Right ventricle myocardium inferior (tissue), 1 donor: Measurements from ENCODE around the gene MRPL58. TPM values are rescaled to one million over a fixed set of nuclear protein-coding genes. Genes with fewer than 3 reads are reported as not detected.
"Not testable (repeated sequence)": the region's sequence is repeated elsewhere in the genome, so short reads cannot be mapped to it uniquely, and the experiment has no call there.

Experiments
- ATAC-seq: fragments of 200-7000 bp; cut with Tn5 transposase; one replicate; pipeline ENCODE4 v1.9.1; 2020; ENCODE audit warnings: mild to moderate bottlenecking, moderate library complexity
- DNase-seq: peaks from one replicate; pipeline ENCODE4 v3.0.0; 2021; ENCODE audit errors: missing footprints
- intact Hi-C: fragments of 100-400 bp; cut with DNase I; formaldehyde crosslinking; loops from one replicate; pipeline ENCODE4 v1.11.0; 2022
- total RNA-seq: library from RNA; stranded (reverse); fragmentation: NEBNext Ultra II Directional; extraction: Animal tissue kit (Norgen Biotek cat#: 25700); gene quantifications from one replicate; pipeline ENCODE4 v1.2.1, GENCODE V29; 2021
- donor health status: DM: no; HTN: yes; CAD: no; lungs with severe emphysema.

Gene MRPL58
- total RNA-seq, 1 donor from 2014 or later, result 51.4 TPM

DNA sequence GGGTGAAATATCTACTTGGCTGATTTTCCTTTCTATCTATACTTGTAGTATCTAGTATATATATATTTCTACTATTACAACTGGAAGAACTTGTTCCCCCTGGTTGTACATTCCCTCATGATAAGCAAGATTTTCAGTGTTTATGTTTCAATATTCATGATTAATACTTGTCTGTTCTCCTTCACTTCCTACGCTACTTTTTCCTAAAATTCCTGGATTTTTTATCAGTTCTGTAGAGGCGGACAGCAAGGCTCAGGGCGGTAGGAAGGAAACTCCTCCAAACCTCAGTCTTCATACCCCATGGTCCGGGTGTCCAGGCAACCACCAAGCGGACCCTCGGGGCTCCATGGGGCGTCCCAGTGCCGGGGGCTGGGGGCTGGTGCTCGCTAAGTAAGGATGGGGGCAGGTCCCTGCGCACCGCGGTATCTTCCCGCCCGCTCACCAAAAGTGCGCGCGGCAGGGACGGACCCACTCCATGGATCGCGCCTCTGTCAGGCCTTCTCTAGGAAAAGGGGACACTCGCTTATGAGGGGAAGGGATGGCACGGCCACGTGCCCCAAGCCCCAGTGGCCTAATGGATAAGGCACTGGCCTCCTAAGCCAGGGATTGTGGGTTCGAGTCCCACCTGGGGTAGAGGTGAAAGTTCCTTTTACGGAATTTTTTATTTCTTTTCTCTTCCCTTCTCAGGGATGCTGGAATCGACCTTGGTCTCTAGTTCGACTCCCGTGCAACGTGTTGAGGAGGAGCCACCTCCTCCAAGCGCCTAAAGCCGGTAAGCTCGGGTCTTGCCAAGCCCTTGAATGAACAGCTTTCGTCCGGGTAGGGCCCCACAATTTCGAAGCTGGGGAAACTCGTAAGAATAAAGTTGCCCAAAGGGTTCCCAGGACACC is 21.1 kb downstream of the MRPL58 start:
- peak; percentile 91 for DNase-seq
- intact Hi-C loops, result loop anchor here (2.0 kb wide), 1 partner anchor 21 kb away; the partner anchor contains the start of gene MRPL58
- ATAC-seq, result peak; percentile 66

DNA sequence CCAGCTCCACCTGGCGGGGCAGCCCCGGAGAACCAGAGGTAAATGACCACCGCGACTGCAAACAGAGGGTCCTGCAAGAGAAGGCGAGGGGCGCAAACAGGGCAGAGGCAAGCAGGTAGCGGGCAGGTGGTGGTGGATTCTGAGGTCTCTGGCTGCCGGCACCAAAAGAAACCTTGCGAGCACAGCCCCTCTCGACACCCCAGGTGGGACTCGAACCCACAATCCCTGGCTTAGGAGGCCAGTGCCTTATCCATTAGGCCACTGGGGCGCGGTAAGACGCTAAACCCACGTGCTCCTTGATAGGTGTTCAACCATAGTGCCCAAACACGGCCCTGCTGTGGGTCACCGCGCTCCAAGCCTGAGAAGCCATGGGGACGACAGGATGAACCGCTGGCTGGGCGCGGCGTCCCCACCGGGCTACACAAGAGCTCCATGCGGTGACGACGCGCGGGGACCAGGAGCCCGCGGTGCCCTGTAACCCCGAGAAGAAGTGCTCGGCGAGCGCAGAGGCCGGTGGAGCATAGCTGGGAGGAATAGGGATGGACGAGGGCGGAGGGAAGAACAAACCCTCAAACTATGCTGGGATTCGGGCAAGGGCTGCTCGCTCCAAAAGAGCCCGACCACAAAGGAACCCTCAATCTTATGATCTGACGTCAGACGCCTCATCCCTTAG is 21.9 kb downstream of the MRPL58 start:
- intact Hi-C loops, result no loop called here
- peak; percentile 73 for ATAC-seq
- DNase-seq, result peak; percentile 91

DNA sequence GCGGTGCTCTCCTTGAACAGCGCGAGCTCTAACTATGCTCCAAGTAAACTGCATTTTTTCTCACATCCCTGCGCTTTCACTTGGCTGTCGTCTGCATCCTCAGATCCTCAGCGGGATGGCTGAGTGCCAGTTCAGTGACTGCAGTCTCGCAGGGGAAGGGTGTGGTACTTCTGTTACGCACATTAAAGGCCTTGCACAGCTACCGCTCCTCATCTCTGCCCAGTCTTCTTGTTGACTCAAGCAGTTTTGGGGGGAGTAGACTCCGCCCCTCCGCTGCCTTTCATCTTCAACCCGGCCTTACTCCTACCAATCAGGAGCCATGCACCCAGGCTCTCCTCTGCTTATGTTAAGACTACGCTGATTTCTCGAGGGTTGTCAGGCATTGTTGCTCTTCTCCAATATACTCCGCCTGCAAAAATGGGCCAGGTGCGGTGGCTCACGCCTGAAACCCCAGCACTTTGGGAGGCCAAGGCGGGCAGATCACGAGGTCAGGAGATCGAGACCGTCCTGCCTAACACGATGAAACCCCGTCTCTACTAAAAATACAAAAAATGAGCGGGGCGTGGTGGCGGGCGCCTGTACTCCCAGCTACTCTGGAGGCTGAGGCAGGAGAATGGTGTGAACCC is 24.3 kb downstream of the MRPL58 start:
- ATAC-seq (peak; percentile 43), DNase-seq (peak; percentile 94)
- intact Hi-C loops, result no loop called here

DNA sequence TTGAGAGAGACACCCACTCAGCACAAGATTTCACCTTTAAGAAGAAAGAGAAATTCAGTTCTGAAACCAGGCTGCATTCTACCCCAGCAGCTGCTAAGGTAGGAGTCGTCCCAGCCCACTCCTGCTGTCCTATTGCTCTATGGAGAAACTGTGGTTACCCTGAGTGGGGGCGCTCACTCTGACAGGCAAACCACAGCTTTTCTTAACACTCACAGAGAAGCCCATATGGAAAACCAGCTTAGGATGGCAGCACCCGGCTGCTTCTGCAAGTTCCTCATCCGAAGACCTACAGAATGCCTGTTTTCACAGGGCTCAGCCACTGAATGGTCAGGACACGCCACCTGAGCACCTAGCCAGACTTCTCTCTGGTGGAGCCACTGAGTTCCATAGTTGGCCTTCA is 26.8 kb downstream of the MRPL58 start:
- no peak for ATAC-seq

DNA sequence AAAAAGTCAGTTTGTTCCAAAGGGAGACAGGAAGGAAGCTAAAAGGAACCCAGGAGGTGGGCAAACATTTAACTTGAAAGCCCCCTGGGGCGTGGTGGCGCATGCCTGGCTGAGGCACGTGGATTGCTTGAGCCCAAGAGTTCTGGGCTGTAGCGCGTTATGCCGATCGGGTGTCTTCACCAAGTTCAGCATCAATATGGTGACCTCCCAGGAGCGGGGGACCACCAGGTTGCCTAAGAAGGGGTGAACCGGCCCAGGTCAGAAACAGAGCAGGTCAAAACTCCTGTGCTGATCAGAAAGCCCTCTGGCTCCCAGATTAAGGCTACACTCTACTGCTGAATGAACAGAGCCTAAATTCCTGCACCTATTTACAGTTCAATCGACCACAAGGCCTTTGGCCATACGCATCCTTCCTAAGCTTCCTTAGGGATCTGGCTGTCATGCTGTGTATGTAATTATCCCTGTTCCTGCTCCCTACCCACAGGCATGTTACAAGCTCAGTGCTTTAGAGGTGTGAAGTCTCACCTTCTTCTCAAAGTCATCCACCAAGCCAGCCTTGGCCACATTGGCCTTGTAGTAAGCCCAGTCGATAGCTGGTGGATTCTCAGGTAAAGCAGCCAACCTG is 29.3 kb downstream of the MRPL58 start:
- intact Hi-C loops, result loop anchor here (10.0 kb wide), 1 partner anchor 163 kb away; the partner anchor contains the start of gene NUP85
- DNase-seq (no peak), ATAC-seq (no peak)

More for the DNA sequence above, 26.8 kb downstream of the MRPL58 start:
- intact Hi-C loops, result no loop called here
- no peak for DNase-seq

DNA sequence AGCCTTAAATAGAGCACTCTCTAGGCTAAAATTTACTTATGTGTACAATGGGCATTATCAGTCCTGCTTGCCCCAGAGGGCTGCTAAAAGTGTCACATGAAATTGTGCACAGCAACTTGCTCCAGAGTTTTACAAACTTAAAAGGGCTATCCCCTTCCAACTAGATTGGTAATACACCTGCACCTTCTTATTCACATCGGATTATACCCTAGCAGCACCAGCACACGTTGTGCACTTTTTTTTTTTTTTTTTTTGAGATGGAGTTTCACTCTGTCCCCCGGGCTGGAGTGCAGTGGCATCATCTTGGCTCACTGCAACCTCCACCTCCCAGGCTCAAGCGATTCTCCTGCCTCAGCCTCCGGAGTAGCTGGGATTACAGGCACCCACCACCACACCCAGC is 31.3 kb downstream of the MRPL58 start:
- not testable (repeated sequence) for DNase-seq, ATAC-seq
- intact Hi-C loops, result loop anchor here (10.0 kb wide), 1 partner anchor 161 kb away; the partner anchor contains the start of gene NUP85

DNA sequence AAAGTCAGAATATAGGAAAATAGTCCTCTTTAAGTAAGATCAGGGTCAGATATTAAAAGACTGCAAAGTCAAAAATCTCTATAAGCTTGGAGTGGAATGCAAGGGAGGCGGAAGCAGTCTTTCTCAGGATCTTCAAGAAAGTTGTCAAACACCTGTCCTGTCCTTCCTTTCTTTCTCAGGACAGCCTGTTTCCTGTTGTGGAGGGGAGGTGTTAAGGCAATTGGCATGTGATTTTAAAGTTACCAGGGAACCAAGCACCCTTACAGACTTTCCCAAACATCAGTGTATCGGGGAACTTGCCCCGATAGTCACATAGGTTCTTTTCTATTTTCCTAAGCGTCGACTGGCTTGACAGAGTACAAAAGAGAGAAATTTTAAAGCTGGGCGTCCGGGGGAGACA is 32.2 kb downstream of the MRPL58 start:
- ATAC-seq, result no peak
- no peak for DNase-seq
- intact Hi-C loops, result loop anchor here (5.0 to 10.0 kb wide), 2 partner anchors 57 to 160 kb away; partner anchors contain the start of genes CDR2L and NUP85

DNA sequence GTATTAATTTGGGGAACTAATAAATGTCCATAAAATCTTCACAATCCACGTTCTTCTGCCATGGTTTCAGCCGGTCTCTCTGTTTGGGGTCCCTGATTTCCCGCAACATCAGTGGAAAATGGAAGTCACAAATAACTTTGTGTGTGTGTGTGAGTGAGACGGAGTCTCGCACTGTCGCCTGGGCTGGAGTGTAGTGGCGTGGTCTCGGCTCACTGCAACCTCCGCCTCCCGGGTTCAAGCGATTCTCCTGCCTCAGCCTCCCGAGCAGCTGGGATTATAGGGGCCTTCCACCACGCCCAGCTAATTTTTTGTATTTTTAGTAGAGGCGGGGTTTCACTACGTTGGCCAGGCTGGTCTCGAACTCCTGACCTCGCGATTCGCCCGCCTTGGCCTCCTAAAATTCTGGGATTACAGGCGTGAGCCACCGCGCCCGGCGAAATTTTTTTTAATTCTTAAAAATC is 33.5 kb downstream of the MRPL58 start:
- DNase-seq, ATAC-seq: not testable (repeated sequence)
- intact Hi-C loops, result loop anchor here (5.0 to 10.0 kb wide), 2 partner anchors 59 to 159 kb away; partner anchors contain the start of genes CDR2L and NUP85

DNA sequence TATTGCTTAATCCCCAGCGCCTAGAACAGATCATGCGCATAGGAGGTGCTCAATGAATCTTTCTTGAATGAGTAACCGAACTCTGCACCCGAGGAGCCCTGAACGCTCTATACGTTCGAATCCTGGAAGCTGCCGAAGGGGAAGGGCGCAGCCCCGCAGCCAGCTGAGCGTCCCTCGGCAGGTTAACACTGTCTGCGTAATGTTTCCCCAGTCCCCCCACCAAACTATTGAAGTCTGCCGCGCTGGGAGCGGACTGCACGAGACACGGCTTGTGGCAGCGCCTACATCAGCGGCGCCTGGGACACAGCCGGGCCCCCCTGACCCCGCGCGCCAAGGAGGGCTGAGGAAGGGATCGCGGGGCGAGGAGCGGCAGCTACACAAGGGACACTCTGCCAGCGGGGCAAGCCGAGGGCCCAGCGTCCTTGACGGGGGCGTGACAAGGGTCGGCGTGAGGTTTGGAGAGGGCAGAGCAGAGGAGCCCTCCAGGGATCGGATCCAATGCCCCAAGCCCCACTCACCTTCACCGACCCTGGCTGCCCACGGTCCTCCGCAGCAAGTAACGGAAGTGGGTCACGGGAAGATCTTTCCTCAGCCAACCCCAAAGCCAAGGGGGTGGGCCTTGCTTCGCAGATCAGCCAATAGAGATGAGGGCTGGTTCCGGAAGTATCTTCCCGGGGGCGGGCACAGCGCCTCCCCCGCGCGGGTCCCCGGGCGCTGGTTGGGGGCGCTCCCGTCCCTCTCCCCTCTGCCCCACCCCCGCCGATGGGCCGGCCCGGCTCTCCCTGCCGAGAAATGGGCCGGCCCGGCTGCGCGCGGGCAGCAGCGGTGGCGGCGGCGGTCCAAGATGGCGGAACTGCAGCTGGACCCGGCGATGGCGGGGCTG is 34.2 kb downstream of the MRPL58 start, which contains the start of the genes ATP5PD and KCTD2:
Gene ATP5PD, minus strand, starts transcription at position 563 of the 883 bp plus-strand sequence. CDS start 4,319 bp downstream, outside the sequence.
Gene KCTD2, plus strand, starts transcription at position 819 of the 883 bp plus-strand sequence. Its CDS starts 26 bp downstream, at position 845.
- peak; percentile 99 for ATAC-seq
- intact Hi-C loops, result loop anchor here (5.0 to 10.0 kb wide), 2 partner anchors 59 to 158 kb away; partner anchors contain the start of genes CDR2L and NUP85
- peak; percentile 98 for DNase-seq

DNA sequence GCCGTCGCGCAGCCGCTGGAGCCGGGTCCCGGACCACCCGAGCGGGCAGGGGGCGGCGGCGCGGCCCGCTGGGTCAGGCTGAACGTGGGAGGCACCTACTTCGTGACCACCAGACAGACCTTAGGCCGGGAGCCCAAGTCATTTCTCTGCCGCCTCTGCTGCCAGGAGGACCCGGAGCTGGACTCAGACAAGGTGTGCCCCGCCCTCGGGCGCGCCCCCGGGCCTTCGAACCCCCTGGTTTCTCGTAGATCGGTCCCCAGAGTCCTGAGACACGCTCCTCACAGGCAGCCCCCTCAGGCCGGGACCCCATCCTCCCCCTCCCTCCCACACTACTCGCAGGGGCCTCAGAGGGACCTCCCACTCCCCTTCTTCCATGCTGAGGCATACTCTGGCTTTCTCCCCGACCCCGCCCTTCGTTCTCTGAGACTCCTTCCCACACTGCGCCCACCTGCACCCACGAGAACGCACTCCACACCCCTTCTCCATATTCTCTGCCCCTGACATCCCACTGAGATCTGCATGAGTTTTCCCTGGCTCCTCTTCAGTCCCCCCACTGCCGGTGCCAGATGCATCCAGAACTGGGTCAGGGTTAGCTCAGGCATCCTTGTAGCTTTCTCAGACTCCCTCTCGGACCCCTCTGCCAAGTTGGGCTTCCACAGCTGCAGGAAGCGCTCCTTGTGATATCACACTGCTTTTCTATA is 35.1 kb downstream of the MRPL58 start:
- no peak for ATAC-seq
- intact Hi-C loops, result loop anchor here (5.0 to 10.0 kb wide), 2 partner anchors 60 to 157 kb away; partner anchors contain the start of genes CDR2L and NUP85
- no peak for DNase-seq

DNA sequence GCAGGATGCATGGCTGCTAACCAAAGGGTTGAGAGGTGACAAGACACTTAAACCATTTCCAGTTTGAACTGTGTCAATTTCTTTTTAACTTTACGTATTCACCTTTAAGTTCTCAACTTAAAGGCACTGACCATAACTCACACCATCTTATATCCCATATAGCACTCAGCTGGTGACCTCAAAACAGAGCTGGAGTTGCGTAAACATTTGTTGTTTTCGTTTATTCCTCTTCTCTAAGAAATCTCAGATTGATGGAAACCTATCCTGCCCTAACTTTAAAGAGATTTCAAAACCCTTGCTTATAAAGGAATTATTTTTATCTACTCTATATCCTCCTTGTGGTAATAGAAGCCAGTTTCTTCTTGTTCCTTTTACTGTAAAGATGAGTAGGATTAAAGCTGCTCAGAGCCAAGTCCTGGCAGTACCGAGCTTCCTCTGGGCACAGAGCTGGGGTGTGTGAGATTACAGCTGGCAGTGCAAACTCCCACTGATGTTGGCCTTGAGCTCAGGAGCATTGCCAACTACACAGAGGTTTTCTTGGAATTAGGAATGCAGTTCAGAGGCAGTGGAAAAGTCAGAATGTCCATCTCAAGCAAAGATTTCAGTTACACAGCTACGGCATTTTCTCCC is 35.9 kb downstream of the MRPL58 start:
- ATAC-seq (no peak), DNase-seq (no peak)
- intact Hi-C loops, result loop anchor here (5.0 to 10.0 kb wide), 2 partner anchors 61 to 156 kb away; partner anchors contain the start of genes CDR2L and NUP85

DNA sequence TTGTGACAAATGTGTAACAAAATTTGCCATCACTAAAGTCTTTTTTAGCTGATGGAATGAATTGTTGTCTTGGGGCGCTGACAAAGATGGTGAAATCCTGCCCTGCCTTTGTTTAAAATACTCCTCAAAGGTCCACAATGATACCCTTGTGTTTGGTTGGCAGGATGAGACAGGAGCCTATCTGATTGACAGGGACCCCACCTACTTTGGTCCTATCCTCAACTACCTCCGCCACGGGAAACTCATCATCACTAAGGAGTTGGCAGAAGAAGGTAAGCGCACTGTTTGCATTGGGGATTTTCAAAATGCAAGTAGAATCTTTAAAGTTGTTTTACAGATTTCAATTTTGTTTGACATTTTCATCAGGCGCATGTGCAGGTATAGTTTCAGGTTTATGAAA is 36.6 kb downstream of the MRPL58 start:
- intact Hi-C loops, result loop anchor here (5.0 to 10.0 kb wide), 2 partner anchors 62 to 156 kb away; partner anchors contain the start of genes CDR2L and NUP85
- no peak for ATAC-seq
- DNase-seq, result no peak

DNA sequence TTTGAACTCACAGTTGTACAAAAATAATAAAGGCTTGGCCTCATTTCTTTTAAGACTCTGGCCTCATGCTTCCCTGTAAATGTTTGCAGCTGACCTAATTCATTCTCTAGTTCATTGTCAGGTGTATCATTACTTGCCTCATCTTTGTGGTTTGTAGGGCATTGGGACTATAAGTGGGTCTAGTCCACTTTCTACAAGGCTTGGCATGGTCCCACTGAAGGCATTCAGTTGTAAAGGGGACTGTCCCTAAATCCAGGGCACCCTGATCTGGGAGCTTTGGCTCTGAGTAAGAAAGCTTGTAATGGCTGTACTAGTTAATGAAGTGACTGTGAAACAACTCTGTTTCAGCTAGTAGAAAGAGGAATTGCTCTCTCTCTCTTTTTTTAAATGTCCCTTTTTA is 37.2 kb downstream of the MRPL58 start:
- DNase-seq (no peak), ATAC-seq (no peak)
- intact Hi-C loops, result loop anchor here (5.0 to 10.0 kb wide), 2 partner anchors 62 to 155 kb away; partner anchors contain the start of genes CDR2L and NUP85

DNA sequence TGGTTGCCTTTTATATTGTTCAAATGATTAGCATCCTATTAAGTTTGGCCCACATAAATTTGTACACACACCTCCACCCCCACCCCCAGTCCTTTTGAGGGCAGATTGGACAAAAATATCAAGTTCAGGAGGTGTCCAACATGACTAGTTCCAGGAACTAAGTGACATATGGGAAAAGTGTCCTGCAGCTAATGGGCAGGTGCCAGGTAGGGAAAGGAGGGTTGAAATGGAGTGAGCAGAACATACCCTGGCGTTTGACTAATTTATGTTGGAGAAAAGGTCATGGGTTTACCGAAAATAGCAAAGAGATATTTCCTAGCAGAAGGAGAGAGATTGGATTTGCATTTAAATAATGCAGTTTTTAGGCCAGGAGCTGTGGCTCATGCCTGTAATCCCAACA is 39.5 kb downstream of the MRPL58 start:
- DNase-seq, result no peak
- ATAC-seq, result no peak
- intact Hi-C loops, result no loop called here

DNA sequence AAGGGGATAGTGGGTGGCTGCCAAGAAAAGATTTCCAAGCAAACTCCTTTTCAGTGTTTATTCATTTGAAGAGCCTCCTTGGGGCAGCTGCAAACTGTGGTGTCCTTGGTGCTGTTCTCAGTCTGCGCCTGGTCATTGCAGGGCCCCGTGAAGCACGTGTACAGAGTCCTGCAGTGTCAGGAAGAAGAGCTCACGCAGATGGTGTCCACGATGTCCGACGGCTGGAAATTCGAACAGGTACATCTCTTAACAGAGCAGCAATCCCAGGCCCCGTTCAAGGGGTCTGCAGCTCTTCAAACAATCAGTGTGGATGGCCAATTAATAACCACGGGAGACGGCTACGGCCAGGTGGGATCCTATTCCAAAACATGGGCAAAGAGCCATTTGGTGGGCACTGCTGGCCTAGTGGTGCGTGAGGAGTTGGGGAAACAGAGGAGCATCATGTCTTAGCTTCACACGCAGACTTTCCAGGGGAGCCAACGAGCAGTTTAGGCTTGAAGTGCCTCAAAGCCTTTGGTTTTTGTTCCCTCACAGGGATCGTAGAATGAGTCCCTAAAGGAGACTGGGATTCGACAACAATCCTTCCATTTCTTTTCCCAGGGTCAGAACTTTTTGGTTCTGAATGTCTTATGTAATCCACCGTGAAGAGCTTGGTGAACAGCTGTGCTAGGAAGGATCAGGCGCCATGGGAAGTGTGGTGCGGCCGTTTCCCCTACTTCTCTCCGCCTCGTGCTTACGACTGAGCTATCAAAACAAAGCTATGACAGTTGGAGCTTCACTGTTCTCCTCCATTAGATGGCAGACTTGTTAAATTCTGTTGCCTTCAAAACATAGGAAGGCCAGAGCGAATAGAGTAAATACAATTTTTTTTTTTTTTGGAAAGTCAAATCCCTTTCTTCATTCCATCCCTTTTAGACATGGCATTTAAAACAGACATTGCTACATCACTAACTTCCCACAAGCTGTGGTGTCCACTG is 47.2 kb downstream of the MRPL58 start:
- peak; percentile 83 for ATAC-seq
- DNase-seq, result no peak
- intact Hi-C loops, result no loop called here
